ENCODE measurements around the gene LCTL. TPM values are rescaled to one million over a fixed set of nuclear protein-coding genes. Genes with fewer than 3 reads are reported as not detected.

LCTL gene
- total RNA-seq, 1 experiment from 2014 or later: not detected

DNA sequence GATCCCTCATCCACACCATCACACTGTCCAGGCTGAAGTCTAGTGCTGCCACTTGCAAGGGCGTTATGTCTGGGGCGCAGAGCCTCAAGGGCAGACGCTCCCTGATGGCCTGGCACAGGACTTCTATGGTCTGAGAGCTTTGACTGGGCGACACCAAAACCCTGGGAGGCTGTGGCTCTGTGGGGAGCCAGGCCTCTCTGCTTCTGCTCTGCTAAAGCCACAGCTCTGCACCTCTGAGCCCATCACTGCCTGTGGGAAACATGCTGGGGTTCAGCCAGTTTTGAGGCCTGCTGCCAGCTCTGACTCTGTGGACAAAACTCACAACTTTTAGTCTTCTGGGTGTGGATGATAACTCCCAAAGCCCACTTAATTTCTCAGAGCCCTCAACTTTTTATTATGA is 6.3 kb upstream of the LCTL start:
- no peaks in the 10 kb centered on the region for H3K9me3 ChIP-seq (ENCODE audit: control insufficient read depth, insufficient read depth, low read depth, low read length)
- H3K4me1 ChIP-seq (ENCODE audit: control insufficient read depth, insufficient read depth, low read length): peaks cover 1% of the 10 kb centered on the region; the same call in 1 of the 2 replicates
- no peak for DNase-seq (ENCODE audit: low read depth, low spot score)
- H3K36me3 ChIP-seq (ENCODE audit: control insufficient read depth, insufficient read depth, low read length): no peaks in the 10 kb centered on the region
- CTCF ChIA-PET: interaction anchor here (0.5 kb wide), 1 partner anchor 33 kb away, joined by 4 read pairs; no protein-coding TSS in a partner anchor
- in situ Hi-C loops (cut with HindIII; ENCODE audit: low pct_unique_long_range_greater_than_20kb, low sequenced_read_pairs): no loop called here
- BruUV-seq (replicated peaks): no TSS peak
- no peak overlapping the region for H3K4me3 ChIP-seq (ENCODE audit: low read depth in 2 of 2, low read length in 2 of 2)
- no peaks in the 10 kb centered on the region for H3K27me3 ChIP-seq (ENCODE audit: control insufficient read depth, insufficient read depth, low read length)
- POLR2A ChIA-PET: interaction anchor here (0.6 kb wide), 1 partner anchor 37 kb away, joined by 3 read pairs; no protein-coding TSS in a partner anchor
- no peak for TF ChIP-seq POLR2AphosphoS5 (IDR thresholded peaks at IDR 0.05; ENCODE audit: low read depth, low read length)
- TF ChIP-seq, protein P1, sequence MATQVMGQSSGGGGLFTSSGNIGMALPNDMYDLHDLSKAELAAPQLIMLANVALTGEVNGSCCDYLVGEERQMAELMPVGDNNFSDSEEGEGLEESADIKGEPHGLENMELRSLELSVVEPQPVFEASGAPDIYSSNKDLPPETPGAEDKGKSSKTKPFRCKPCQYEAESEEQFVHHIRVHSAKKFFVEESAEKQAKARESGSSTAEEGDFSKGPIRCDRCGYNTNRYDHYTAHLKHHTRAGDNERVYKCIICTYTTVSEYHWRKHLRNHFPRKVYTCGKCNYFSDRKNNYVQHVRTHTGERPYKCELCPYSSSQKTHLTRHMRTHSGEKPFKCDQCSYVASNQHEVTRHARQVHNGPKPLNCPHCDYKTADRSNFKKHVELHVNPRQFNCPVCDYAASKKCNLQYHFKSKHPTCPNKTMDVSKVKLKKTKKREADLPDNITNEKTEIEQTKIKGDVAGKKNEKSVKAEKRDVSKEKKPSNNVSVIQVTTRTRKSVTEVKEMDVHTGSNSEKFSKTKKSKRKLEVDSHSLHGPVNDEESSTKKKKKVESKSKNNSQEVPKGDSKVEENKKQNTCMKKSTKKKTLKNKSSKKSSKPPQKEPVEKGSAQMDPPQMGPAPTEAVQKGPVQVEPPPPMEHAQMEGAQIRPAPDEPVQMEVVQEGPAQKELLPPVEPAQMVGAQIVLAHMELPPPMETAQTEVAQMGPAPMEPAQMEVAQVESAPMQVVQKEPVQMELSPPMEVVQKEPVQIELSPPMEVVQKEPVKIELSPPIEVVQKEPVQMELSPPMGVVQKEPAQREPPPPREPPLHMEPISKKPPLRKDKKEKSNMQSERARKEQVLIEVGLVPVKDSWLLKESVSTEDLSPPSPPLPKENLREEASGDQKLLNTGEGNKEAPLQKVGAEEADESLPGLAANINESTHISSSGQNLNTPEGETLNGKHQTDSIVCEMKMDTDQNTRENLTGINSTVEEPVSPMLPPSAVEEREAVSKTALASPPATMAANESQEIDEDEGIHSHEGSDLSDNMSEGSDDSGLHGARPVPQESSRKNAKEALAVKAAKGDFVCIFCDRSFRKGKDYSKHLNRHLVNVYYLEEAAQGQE (IDR thresholded peaks at IDR 0.05; ENCODE audit: insufficient read depth in 1 of 2, low read depth in 2 of 2, low read length in 1 of 2): no peak
- TF ChIP-seq, protein P2, sequence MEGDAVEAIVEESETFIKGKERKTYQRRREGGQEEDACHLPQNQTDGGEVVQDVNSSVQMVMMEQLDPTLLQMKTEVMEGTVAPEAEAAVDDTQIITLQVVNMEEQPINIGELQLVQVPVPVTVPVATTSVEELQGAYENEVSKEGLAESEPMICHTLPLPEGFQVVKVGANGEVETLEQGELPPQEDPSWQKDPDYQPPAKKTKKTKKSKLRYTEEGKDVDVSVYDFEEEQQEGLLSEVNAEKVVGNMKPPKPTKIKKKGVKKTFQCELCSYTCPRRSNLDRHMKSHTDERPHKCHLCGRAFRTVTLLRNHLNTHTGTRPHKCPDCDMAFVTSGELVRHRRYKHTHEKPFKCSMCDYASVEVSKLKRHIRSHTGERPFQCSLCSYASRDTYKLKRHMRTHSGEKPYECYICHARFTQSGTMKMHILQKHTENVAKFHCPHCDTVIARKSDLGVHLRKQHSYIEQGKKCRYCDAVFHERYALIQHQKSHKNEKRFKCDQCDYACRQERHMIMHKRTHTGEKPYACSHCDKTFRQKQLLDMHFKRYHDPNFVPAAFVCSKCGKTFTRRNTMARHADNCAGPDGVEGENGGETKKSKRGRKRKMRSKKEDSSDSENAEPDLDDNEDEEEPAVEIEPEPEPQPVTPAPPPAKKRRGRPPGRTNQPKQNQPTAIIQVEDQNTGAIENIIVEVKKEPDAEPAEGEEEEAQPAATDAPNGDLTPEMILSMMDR (IDR thresholded peaks at IDR 0.05): no peak
- no peak for TF ChIP-seq SIN3A (IDR thresholded peaks at IDR 0.05; ENCODE audit: borderline replicate concordance, insufficient read depth, low read depth, low read length)
- no peak for TF ChIP-seq TCF7L2 (IDR thresholded peaks at IDR 0.05; ENCODE audit: low read depth, low read length)
- ATAC-seq: no peak
- intact Hi-C loops (cut with micrococcal nuclease; ENCODE audit: unreplicated experiment): no loop called here
- H3K27ac ChIP-seq (ENCODE audit: low read length): no peak overlapping the region

DNA sequence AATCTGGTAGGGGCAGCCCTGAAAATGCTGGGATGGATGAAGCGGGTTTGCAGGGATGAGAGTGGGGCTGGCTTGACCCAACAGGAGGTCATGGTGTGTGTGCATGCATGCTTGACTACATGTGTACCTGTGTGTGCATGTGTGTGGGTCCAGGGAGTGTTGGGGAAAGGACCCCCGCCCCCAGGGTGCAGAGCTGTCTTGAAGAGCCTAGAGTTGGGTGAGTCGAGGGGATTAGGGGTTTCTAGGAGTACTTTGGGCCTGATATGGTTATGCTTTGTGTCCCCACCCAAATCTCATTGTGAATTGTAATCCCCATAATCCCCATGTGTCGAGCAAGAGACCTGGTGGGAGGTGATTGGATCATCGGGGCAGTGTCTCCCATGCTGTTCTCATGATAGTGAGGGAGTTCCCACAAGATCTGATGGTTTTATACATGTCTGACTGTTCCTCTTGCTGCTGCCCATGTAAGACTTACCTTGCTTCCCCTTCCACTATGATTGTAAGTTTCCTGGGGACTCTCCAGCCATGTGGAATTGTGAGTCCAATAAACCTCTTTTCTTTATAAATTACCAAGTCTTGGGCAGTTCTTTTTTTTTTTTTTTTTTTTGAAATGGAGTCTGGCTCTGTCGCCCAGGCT is 5.2 kb upstream of the LCTL start:
- ATAC-seq (no peak), DNase-seq (ENCODE audit: low read depth, low spot score) (no peak)
- peaks cover 3% of the 10 kb centered on the region; the same call in 1 of the 2 replicates for H3K4me1 ChIP-seq (ENCODE audit: control insufficient read depth, insufficient read depth, low read length)
- CTCF ChIA-PET: interaction anchor here (0.7 kb wide), 1 partner anchor 28 kb away, joined by 3 read pairs; no protein-coding TSS in a partner anchor
- H3K4me3 ChIP-seq (ENCODE audit: low read depth in 2 of 2, low read length in 2 of 2): no peak overlapping the region
- in situ Hi-C loops (cut with HindIII; ENCODE audit: low pct_unique_long_range_greater_than_20kb, low sequenced_read_pairs): no loop called here
- no peak overlapping the region for H3K27ac ChIP-seq (ENCODE audit: low read length)
- H3K9me3 ChIP-seq (ENCODE audit: control insufficient read depth, insufficient read depth, low read depth, low read length): no peaks in the 10 kb centered on the region
- H3K36me3 ChIP-seq (ENCODE audit: control insufficient read depth, insufficient read depth, low read length): no peaks in the 10 kb centered on the region
- POLR2A ChIA-PET: no interaction called here
- no TSS peak for BruUV-seq (replicated peaks)
- no peaks in the 10 kb centered on the region for H3K27me3 ChIP-seq (ENCODE audit: control insufficient read depth, insufficient read depth, low read length)
- no peak for TF ChIP-seq SIN3A (IDR thresholded peaks at IDR 0.05; ENCODE audit: borderline replicate concordance, insufficient read depth, low read depth, low read length)
- TF ChIP-seq, protein P2 (IDR thresholded peaks at IDR 0.05): no peak
- TF ChIP-seq TCF7L2 (IDR thresholded peaks at IDR 0.05; ENCODE audit: low read depth, low read length): no peak
- TF ChIP-seq, protein P1 (IDR thresholded peaks at IDR 0.05; ENCODE audit: insufficient read depth in 1 of 2, low read depth in 2 of 2, low read length in 1 of 2): no peak
- no peak for TF ChIP-seq POLR2AphosphoS5 (IDR thresholded peaks at IDR 0.05; ENCODE audit: low read depth, low read length)
- intact Hi-C loops (cut with micrococcal nuclease; ENCODE audit: unreplicated experiment): no loop called here
